WTC11 (cell line): ENCODE results near the gene MDM4. TPM values are rescaled to one million over a fixed set of nuclear protein-coding genes. Genes with fewer than 3 reads are reported as not detected.

Experiments used
- AR ChIP-seq: fragments of 250-450 bp; sonication (Bioruptor Pico); IDR thresholded peaks from 2 replicates; pipeline ENCODE4 v1.9.0; 2021; ENCODE audit warnings: mild to moderate bottlenecking
- CDX4 ChIP-seq: fragments of 250-450 bp; sonication (Bioruptor Pico); IDR thresholded peaks from 2 replicates; pipeline ENCODE4 v1.9.0; 2021; ENCODE audit warnings: moderate library complexity, mild to moderate bottlenecking, inconsistent platforms, borderline replicate concordance
- CREM ChIP-seq: sonication (generic); formaldehyde crosslinking; IDR thresholded peaks from 2 replicates; pipeline ENCODE4 v1.8.1; 2022; ENCODE audit warnings: mild to moderate bottlenecking, missing genetic modification reagents, moderate library complexity
- ETV6 ChIP-seq: sonication (generic); formaldehyde crosslinking; IDR thresholded peaks from 2 replicates; pipeline ENCODE4 v1.8.1; 2022; ENCODE audit warnings: mild to moderate bottlenecking, missing genetic modification reagents
- GABPB1 ChIP-seq: sonication (generic); formaldehyde crosslinking; IDR thresholded peaks from 2 replicates; pipeline ENCODE4 v1.8.1; 2023; ENCODE audit warnings: mild to moderate bottlenecking, missing genetic modification reagents
- HMGXB4 ChIP-seq: sonication (generic); formaldehyde crosslinking; IDR thresholded peaks from 2 replicates; pipeline ENCODE4 v1.8.1; 2023; ENCODE audit warnings: mild to moderate bottlenecking, moderate library complexity, missing genetic modification reagents
- JAZF1 ChIP-seq: fragments of 250-450 bp; sonication (Bioruptor Pico); IDR thresholded peaks from 2 replicates; pipeline ENCODE4 v1.9.0; 2021; ENCODE audit warnings: moderate library complexity, mild to moderate bottlenecking, inconsistent platforms
- KAT7 ChIP-seq: sonication (generic); formaldehyde crosslinking; IDR thresholded peaks from 2 replicates; pipeline ENCODE4 v1.8.1; 2023; ENCODE audit warnings: missing genetic modification reagents, mild to moderate bottlenecking, borderline replicate concordance
- MAX ChIP-seq: sonication (generic); formaldehyde crosslinking; IDR thresholded peaks from 2 replicates; pipeline ENCODE4 v1.8.0; 2022; ENCODE audit warnings: mild to moderate bottlenecking, missing genetic modification reagents
- NFATC4 ChIP-seq: fragments of 250-450 bp; sonication (Bioruptor Pico); IDR thresholded peaks from 2 replicates; pipeline ENCODE4 v1.9.0; 2021; ENCODE audit warnings: mild to moderate bottlenecking
- PREB ChIP-seq: sonication (generic); formaldehyde crosslinking; IDR thresholded peaks from 2 replicates; pipeline ENCODE4 v1.8.1; 2022; ENCODE audit warnings: mild to moderate bottlenecking, missing genetic modification reagents, moderate library complexity, borderline replicate concordance
- PRRX2 ChIP-seq: fragments of 250-450 bp; sonication (Bioruptor Pico); IDR thresholded peaks from 2 replicates; pipeline ENCODE4 v1.8.0; 2021; ENCODE audit warnings: mild to moderate bottlenecking
- SP1 ChIP-seq: sonication (generic); formaldehyde crosslinking; conservative IDR thresholded peaks from 2 replicates; pipeline ENCODE4 v1.8.1; 2022; ENCODE audit warnings: missing genetic modification reagents
- STAT6 ChIP-seq: sonication (generic); formaldehyde crosslinking; conservative IDR thresholded peaks from 2 replicates; pipeline ENCODE4 v1.8.1; 2023; ENCODE audit warnings: mild to moderate bottlenecking, low read depth, missing genetic modification reagents, moderate library complexity
- TEAD4 ChIP-seq: sonication (generic); formaldehyde crosslinking; IDR thresholded peaks from 2 replicates; pipeline ENCODE4 v1.8.0; 2022; ENCODE audit warnings: mild to moderate bottlenecking, missing genetic modification reagents
- USF2 ChIP-seq: sonication (generic); formaldehyde crosslinking; IDR thresholded peaks from 2 replicates; pipeline ENCODE4 v1.8.1; 2023; ENCODE audit warnings: mild to moderate bottlenecking, missing genetic modification reagents, moderate library complexity
- ZBTB21 ChIP-seq: sonication (generic); formaldehyde crosslinking; IDR thresholded peaks from 2 replicates; pipeline ENCODE4 v1.8.1; 2023; ENCODE audit warnings: mild to moderate bottlenecking, missing genetic modification reagents, borderline replicate concordance
- ZMAT4 ChIP-seq: fragments of 250-450 bp; sonication (Bioruptor Pico); IDR thresholded peaks from 2 replicates; pipeline ENCODE4 v1.9.0; 2021; ENCODE audit warnings: mild to moderate bottlenecking
- ZNF138 ChIP-seq: sonication (generic); formaldehyde crosslinking; conservative IDR thresholded peaks from 2 replicates; pipeline ENCODE4 v1.8.1; 2022; ENCODE audit warnings: mild to moderate bottlenecking, moderate library complexity, missing genetic modification reagents
- ZNF232 ChIP-seq: sonication (generic); formaldehyde crosslinking; IDR thresholded peaks from 2 replicates; pipeline ENCODE4 v1.8.0; 2022; ENCODE audit warnings: mild to moderate bottlenecking, missing genetic modification reagents
- ZNF263 ChIP-seq: sonication (generic); formaldehyde crosslinking; IDR thresholded peaks from 2 replicates; pipeline ENCODE4 v1.8.1; 2022; ENCODE audit warnings: low read depth, mild to moderate bottlenecking, moderate library complexity, missing genetic modification reagents
- ZNF317 ChIP-seq: sonication (generic); formaldehyde crosslinking; IDR thresholded peaks from 2 replicates; pipeline ENCODE4 v1.8.1; 2023; ENCODE audit warnings: low read depth, mild to moderate bottlenecking, moderate library complexity, missing genetic modification reagents, borderline replicate concordance
- ZNF532 ChIP-seq: fragments of 250-450 bp; sonication (Bioruptor Pico); IDR thresholded peaks from 2 replicates; pipeline ENCODE4 v1.9.0; 2021; ENCODE audit warnings: mild to moderate bottlenecking, borderline replicate concordance
- total RNA-seq: library from RNA; stranded (reverse); gene quantifications from 3 replicates; pipeline ENCODE4 v1.2.3, GENCODE V29; 2021

Gene MDM4
- total RNA-seq, 1 experiment from 2014 or later = 76.2 TPM

- TF ChIP-seq AR (CRISPR knock-in tag) (no peak), CDX4 (no peak), NFATC4 (no peak), GABPB1 (CRISPR knock-in tag) (peak; percentile 35; the same call in 1 of the 2 replicates), CREM (CRISPR knock-in tag) (no peak), MAX (peak; percentile 81), KAT7 (CRISPR knock-in tag) (peak; percentile 96; the same call in 1 of the 2 replicates), PRRX2 (CRISPR knock-in tag) (no peak), ZNF263 (CRISPR knock-in tag) (no peak), ZNF317 (CRISPR knock-in tag) (no peak; the same call in 1 of the 2 replicates), SP1 (CRISPR knock-in tag) (0 out of 2 replicates have a peak, but pooled peaks have one; percentile 37), ZBTB21 (CRISPR knock-in tag) (peak; percentile 56; the same call in 1 of the 2 replicates), HMGXB4 (peak; percentile 96), ZNF532 (CRISPR knock-in tag) (no peak), JAZF1 (no peak), TEAD4 (CRISPR knock-in tag) (no peak), ZNF138 (CRISPR knock-in tag) (no peak), STAT6 (CRISPR knock-in tag) (no peak), ZNF232 (CRISPR knock-in tag) (no peak), PREB (CRISPR knock-in tag) (no peak), USF2 (no peak), ETV6 (0 out of 2 replicates have a peak, but pooled peaks have one; percentile 72), ZMAT4 (CRISPR knock-in tag) (no peak)
Measured at GRCh38 chr1:204494281-204495077, 21.7 kb upstream of the MDM4 start, which contains the start of gene PIK3C2B (continued).
